Thyroid gland (tissue), 4 donors: ENCODE measurements around the gene NFATC2. TPM values are rescaled to one million over a fixed set of nuclear protein-coding genes. Genes with fewer than 3 reads are reported as not detected.

ENCODE experiments used
- DNase-seq, 2 donors: peaks; one replicate each; pipeline ENCODE4 v3.0.0-alpha.2; 2019
- H3K27ac ChIP-seq, 3 donors: fragments of 200-600 bp; sonication (generic); 1 replicate in 2 of 3; 2 replicates in 1 of 3; pipeline ENCODE4 v1.5.1; 2016 to 2019; ENCODE audit warnings: mild to moderate bottlenecking in 1 of 3, moderate library complexity in 1 of 3
- H3K27me3 ChIP-seq: fragments of 200-600 bp; sonication (generic); one replicate; pipeline ENCODE4 v1.5.1; 2019
- H3K36me3 ChIP-seq, 2 donors: fragments of 200-600 bp; sonication (generic); one replicate each; pipeline ENCODE4 v1.5.1; 2016 to 2019
- H3K4me1 ChIP-seq, 2 donors: fragments of 200-600 bp; sonication (generic); one replicate each; pipeline ENCODE4 v1.5.1; 2017 to 2019
- H3K4me3 ChIP-seq, 3 donors: fragments of 200-600 bp; sonication (generic); replicated peaks in 1 of 3; 1 replicate in 2 of 3; 2 replicates in 1 of 3; pipeline ENCODE4 v1.5.1; 2016; ENCODE audit warnings: mild to moderate bottlenecking in 1 of 3
- H3K9me3 ChIP-seq: fragments of 200-600 bp; sonication (generic); one replicate; pipeline ENCODE4 v1.5.1; 2017
- CTCF ChIP-seq, 6 experiments: fragments of 200-600 bp in 3 of 6; fragments of 450-650 bp in 3 of 6; sonication (generic) in 3 of 6; IDR thresholded peaks; one replicate each; pipeline ENCODE4 v1.5.1; 2016 to 2019; ENCODE audit warnings: antibody characterized with exemption in 6 of 6, mild to moderate bottlenecking in 2 of 6, inconsistent platforms in 1 of 6, moderate library complexity in 1 of 6
- POLR2A ChIP-seq, 2 donors: fragments of 450-650 bp; IDR thresholded peaks; one replicate each; pipeline ENCODE4 v1.6.1; 2017; ENCODE audit warnings: antibody characterized with exemption in 2 of 2, mild to moderate bottlenecking in 2 of 2, moderate library complexity in 1 of 2
- WGBS, 2 donors: methylation state at CpG; one replicate each; pipeline ENCODE4 v1.1.5; 2017; 5-methylcytosine and 5-hydroxymethylcytosine counted together
- intact Hi-C: fragments of 100-400 bp; cut with DNase I; formaldehyde crosslinking; loops from one replicate; pipeline ENCODE4 v1.15.1; 2023
- total RNA-seq, 4 donors: library from RNA; depleted of rRNA; stranded (reverse); fragments of >200 nt; gene quantifications; one replicate each; pipeline ENCODE4 v1.2.3, GENCODE V29; 2016

Gene NFATC2
- total RNA-seq, 4 donors from 2014 or later: 7.5 to 12.6 (median 8.5) TPM

- DNase-seq: no peak
- H3K9me3 ChIP-seq: no peaks in the 10 kb centered on the region
- H3K4me3 ChIP-seq: no peak overlapping the region
- H3K4me1 ChIP-seq: peaks cover 8 to 16% of the 10 kb centered on the region in 2 donors
- H3K27ac ChIP-seq: peak overlapping the region; percentile 13 to 49 (median 30)
- H3K27me3 ChIP-seq: no peaks in the 10 kb centered on the region
- 95 to 97% methylated on average over 17 to 18 of the region's 18 CpGs for WGBS, 2 donors
- TF ChIP-seq POLR2A (IDR thresholded peaks at IDR 0.05) (no peak), CTCF (IDR thresholded peaks at IDR 0.05) (no peak)
- no peaks in the 10 kb centered on the region for H3K36me3 ChIP-seq
- intact Hi-C loops: no loop called here
Measured at GRCh38 chr20:51506527-51507215, 35.8 kb downstream of the NFATC2 start.

GRCh38 chr20:51505566-51505965, 37.0 kb downstream of the NFATC2 start:
- DNase-seq: no peak
- Histone ChIP-seq H3K27ac (no peak overlapping the region), H3K36me3 (no peaks in the 10 kb centered on the region), H3K9me3 (no peaks in the 10 kb centered on the region), H3K4me3 (no peak overlapping the region), H3K27me3 (no peaks in the 10 kb centered on the region), H3K4me1 (peaks cover 8 to 16% of the 10 kb centered on the region in 2 donors)
- TF ChIP-seq POLR2A (IDR thresholded peaks at IDR 0.05) (no peak), CTCF (IDR thresholded peaks at IDR 0.05) (no peak)
- 96 to 97% methylated on average over 12 of the region's 12 CpGs for whole genome bisulfite sequencing, 2 donors
- intact Hi-C loops: no loop called here

GRCh38 chr20:51503376-51503775, 39.1 kb downstream of the NFATC2 start:
- intact Hi-C loops: no loop called here
- H3K27ac ChIP-seq: no peak overlapping the region
- no peaks in the 10 kb centered on the region for H3K27me3 ChIP-seq
- H3K4me3 ChIP-seq: no peak overlapping the region
- 81 to 100% methylated on average over 3 of the region's 4 CpGs for WGBS, 2 donors
- TF ChIP-seq POLR2A (IDR thresholded peaks at IDR 0.05) (no peak), CTCF (IDR thresholded peaks at IDR 0.05) (no peak)
- H3K36me3 ChIP-seq: no peaks in the 10 kb centered on the region
- no peaks in the 10 kb centered on the region for H3K9me3 ChIP-seq
- DNase-seq: no peak
- peaks cover 8 to 16% of the 10 kb centered on the region in 2 donors for H3K4me1 ChIP-seq

GRCh38 chr20:51500936-51501335, 41.6 kb downstream of the NFATC2 start:
- Histone ChIP-seq H3K27me3 (no peaks in the 10 kb centered on the region), H3K9me3 (no peaks in the 10 kb centered on the region), H3K36me3 (no peaks in the 10 kb centered on the region), H3K4me3 (no peak overlapping the region), H3K4me1 (peaks cover 0 to 17% of the 10 kb centered on the region in 2 donors), H3K27ac (no peak overlapping the region)
- 88 to 100% methylated on average over 1 of the region's 1 CpG for WGBS, 2 donors
- no peak for DNase-seq
- TF ChIP-seq POLR2A (IDR thresholded peaks at IDR 0.05): no peak
- no peak for TF ChIP-seq CTCF (IDR thresholded peaks at IDR 0.05)
- intact Hi-C loops: no loop called here

- Histone ChIP-seq H3K27ac (no peak overlapping the region), H3K27me3 (no peaks in the 10 kb centered on the region), H3K9me3 (no peaks in the 10 kb centered on the region), H3K4me1 (peaks cover 0 to 18% of the 10 kb centered on the region in 2 donors), H3K4me3 (no peak overlapping the region), H3K36me3 (no peaks in the 10 kb centered on the region)
- TF ChIP-seq POLR2A (IDR thresholded peaks at IDR 0.05) (no peak), CTCF (IDR thresholded peaks at IDR 0.05) (no peak)
- DNase-seq: no peak
- 78 to 79% methylated on average over 3 of the region's 3 CpGs for WGBS, 2 donors
- intact Hi-C loops: no loop called here
Measured at GRCh38 chr20:51500311-51500710, 42.2 kb downstream of the NFATC2 start.
